ENCODE data around the gene ATG16L1.

ATG16L1 gene

GRCh38 chr2:233338046-233338445, 86.6 kb downstream of the ATG16L1 start:
- DNase-seq = no peak

- no peak for DNase-seq
These were observed 87.4 kb downstream of the ATG16L1 start for GRCh38 chr2:233338812-233339368.

GRCh38 chr2:233339427-233339826, 88.0 kb downstream of the ATG16L1 start:
- DNase-seq = no peak

- no peak for DNase-seq
These were observed 89.8 kb downstream of the ATG16L1 start for GRCh38 chr2:233341296-233341695.

GRCh38 chr2:233342301-233342700, 90.8 kb downstream of the ATG16L1 start:
- DNase-seq = no peak

GRCh38 chr2:233343171-233343705, 91.8 kb downstream of the ATG16L1 start:
- no peak for DNase-seq

Measured in NCI-H1436 (cell line).